Neural cell (in vitro differentiated cells): ENCODE data around the gene SLC35E3.

ENCODE experiments used
- EP300 ChIP-seq: fragments of 450-650 bp; conservative IDR thresholded peaks from 2 replicates; pipeline ENCODE4 v1.6.1; 2014; ENCODE audit warnings: antibody characterized with exemption, mild to moderate bottlenecking, moderate library complexity; ENCODE audit not compliant: poor library complexity, severe bottlenecking
- EZH2 ChIP-seq: fragments of 200-600, 300-800 bp; shearing (Covaris generic), sonication (generic); IDR thresholded peaks from 2 replicates; pipeline ENCODE4 v1.6.1; 2014; ENCODE audit warnings: antibody characterized with exemption, low read length, borderline replicate concordance, mild to moderate bottlenecking; ENCODE audit not compliant: insufficient read depth, poor library complexity, severe bottlenecking
- MXI1 ChIP-seq: fragments of 450-650 bp; conservative IDR thresholded peaks from 2 replicates; pipeline ENCODE4 v1.6.1; 2014; ENCODE audit warnings: antibody characterized with exemption, mild to moderate bottlenecking; ENCODE audit not compliant: poor library complexity, severe bottlenecking
- POLR2AphosphoS5 ChIP-seq: IDR thresholded peaks from 2 replicates; pipeline ENCODE4 v1.6.1; 2012
- RAD21 ChIP-seq: fragments of 450-650 bp; conservative IDR thresholded peaks from 2 replicates; pipeline ENCODE4 v1.6.1; 2014; ENCODE audit warnings: antibody characterized with exemption, mild to moderate bottlenecking, moderate library complexity
- SMC3 ChIP-seq: fragments of 450-650 bp; conservative IDR thresholded peaks from 2 replicates; pipeline ENCODE4 v1.6.1; 2014; ENCODE audit warnings: antibody characterized with exemption, mild to moderate bottlenecking, moderate library complexity; ENCODE audit not compliant: poor library complexity
- TAF1 ChIP-seq: IDR thresholded peaks from 2 replicates; pipeline ENCODE4 v1.6.1; 2012; ENCODE audit warnings: low read depth
- TF ChIP-seq, protein P1 (sequence below): IDR thresholded peaks from 2 replicates; pipeline ENCODE4 v1.6.1; 2012; ENCODE audit warnings: borderline replicate concordance
- TF ChIP-seq, protein P2 (sequence below): fragments of 450-650 bp; IDR thresholded peaks from 2 replicates; pipeline ENCODE4 v1.5.1; 2014; ENCODE audit warnings: antibody characterized with exemption, mild to moderate bottlenecking, moderate library complexity; ENCODE audit not compliant: poor library complexity, severe bottlenecking

DNA sequence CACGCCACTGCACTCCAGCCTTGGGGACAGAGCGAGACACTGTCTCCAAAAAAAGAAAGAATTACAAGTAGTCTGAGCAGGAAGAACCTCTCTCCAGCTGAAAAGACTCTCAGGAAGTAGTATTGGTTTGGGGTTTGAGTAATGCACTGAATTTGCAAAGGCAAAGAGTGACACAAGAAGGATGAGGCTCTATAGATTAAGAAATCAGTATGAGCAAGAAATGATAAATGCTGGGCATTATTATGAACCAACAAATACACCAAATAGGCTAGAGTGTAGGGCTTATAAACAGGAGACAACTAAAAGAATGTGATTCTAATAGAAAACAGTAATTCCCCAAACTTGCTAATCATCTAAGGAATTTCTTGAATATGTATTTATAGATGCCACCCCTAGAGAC lies 2.6 kb upstream of the SLC35E3 start:
- TF ChIP-seq, protein P1, sequence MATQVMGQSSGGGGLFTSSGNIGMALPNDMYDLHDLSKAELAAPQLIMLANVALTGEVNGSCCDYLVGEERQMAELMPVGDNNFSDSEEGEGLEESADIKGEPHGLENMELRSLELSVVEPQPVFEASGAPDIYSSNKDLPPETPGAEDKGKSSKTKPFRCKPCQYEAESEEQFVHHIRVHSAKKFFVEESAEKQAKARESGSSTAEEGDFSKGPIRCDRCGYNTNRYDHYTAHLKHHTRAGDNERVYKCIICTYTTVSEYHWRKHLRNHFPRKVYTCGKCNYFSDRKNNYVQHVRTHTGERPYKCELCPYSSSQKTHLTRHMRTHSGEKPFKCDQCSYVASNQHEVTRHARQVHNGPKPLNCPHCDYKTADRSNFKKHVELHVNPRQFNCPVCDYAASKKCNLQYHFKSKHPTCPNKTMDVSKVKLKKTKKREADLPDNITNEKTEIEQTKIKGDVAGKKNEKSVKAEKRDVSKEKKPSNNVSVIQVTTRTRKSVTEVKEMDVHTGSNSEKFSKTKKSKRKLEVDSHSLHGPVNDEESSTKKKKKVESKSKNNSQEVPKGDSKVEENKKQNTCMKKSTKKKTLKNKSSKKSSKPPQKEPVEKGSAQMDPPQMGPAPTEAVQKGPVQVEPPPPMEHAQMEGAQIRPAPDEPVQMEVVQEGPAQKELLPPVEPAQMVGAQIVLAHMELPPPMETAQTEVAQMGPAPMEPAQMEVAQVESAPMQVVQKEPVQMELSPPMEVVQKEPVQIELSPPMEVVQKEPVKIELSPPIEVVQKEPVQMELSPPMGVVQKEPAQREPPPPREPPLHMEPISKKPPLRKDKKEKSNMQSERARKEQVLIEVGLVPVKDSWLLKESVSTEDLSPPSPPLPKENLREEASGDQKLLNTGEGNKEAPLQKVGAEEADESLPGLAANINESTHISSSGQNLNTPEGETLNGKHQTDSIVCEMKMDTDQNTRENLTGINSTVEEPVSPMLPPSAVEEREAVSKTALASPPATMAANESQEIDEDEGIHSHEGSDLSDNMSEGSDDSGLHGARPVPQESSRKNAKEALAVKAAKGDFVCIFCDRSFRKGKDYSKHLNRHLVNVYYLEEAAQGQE: no peak
- TF ChIP-seq, protein P2, sequence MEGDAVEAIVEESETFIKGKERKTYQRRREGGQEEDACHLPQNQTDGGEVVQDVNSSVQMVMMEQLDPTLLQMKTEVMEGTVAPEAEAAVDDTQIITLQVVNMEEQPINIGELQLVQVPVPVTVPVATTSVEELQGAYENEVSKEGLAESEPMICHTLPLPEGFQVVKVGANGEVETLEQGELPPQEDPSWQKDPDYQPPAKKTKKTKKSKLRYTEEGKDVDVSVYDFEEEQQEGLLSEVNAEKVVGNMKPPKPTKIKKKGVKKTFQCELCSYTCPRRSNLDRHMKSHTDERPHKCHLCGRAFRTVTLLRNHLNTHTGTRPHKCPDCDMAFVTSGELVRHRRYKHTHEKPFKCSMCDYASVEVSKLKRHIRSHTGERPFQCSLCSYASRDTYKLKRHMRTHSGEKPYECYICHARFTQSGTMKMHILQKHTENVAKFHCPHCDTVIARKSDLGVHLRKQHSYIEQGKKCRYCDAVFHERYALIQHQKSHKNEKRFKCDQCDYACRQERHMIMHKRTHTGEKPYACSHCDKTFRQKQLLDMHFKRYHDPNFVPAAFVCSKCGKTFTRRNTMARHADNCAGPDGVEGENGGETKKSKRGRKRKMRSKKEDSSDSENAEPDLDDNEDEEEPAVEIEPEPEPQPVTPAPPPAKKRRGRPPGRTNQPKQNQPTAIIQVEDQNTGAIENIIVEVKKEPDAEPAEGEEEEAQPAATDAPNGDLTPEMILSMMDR: no peak
- TF ChIP-seq TAF1 (no peak), EZH2 (no peak), EP300 (no peak), POLR2AphosphoS5 (no peak), RAD21 (no peak), SMC3 (no peak), MXI1 (no peak)
